Measurements from ENCODE around the gene HIC2. TPM values are rescaled to one million over a fixed set of nuclear protein-coding genes. Genes with fewer than 3 reads are reported as not detected.
"Not testable (repeated sequence)": the region's sequence is repeated elsewhere in the genome, so short reads cannot be mapped to it uniquely, and the experiment has no call there.

HIC2 gene
- total RNA-seq = 10 to 100 TPM in 1 of 3 donors, 1 to 10 TPM in 2; 6.3 to 10.2 (median 7.7) TPM
- 3.7 TPM for total RNA-seq (2013)

DNA sequence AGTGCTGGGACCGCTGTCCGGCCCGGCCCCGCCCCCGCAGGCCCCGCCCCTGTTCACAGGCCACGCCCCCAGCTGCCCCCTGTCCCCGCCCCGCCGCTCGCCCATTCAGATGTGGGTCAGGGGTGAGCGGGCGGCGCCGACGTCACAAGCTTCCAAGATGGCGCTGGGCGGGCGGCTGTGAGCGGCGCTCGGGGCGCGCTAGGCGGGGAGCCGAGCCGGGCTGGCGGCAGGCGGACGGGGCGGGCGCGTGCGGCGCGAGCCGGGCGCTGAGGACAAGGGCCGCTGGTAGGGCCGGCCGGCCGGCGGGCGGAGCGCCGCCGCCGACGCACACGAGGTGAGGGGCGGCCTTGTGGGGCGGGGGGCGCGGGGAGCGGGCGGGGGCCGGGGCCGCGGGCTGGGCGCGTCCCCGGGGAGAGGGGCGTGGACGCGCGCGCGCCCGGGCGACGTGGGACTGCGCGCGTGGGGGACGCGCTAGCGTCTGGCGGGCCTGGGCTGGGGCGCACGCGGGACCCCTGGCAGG lies at the start of gene HIC2:
TSS of gene HIC2 (plus strand) at position 145 of the 520 bp plus-strand sequence. CDS start 25,461 bp downstream, outside the sequence.
- H3K27ac ChIP-seq (ENCODE audit: low read length); H3K9me3 Mint-ChIP-seq; H3K27me3 Mint-ChIP-seq (ENCODE audit: low read depth in 2 of 2); H3K27ac Mint-ChIP-seq; H3K4me1 ChIP-seq (ENCODE audit: control insufficient read depth, insufficient read depth, low read length); H3K36me3 Mint-ChIP-seq; H3K4me1 Mint-ChIP-seq; intact Hi-C loops (cut with micrococcal nuclease); H3K4me3 ChIP-seq (ENCODE audit: low read length); H3K27me3 ChIP-seq (ENCODE audit: control insufficient read depth, insufficient read depth, low read length); H3K36me3 ChIP-seq (ENCODE audit: control insufficient read depth, insufficient read depth, low read length); H3K9me3 ChIP-seq (ENCODE audit: control insufficient read depth, insufficient read depth, low read length): not testable (repeated sequence)
- ATAC-seq (peak; percentile 89 to 96 (median 91)), DNase-seq (peak in 1 of 2 donors; percentile 45)
- peak within 1 kb of the TSS; percentile 25 for H3K4me3 Mint-ChIP-seq
- no CpG with 5 or more reads among the region's 81 CpGs for WGBS (ENCODE audit: insufficient coverage)

GRCh38 chr22:21368603-21369310 lies 48.4 kb upstream of the HIC2 start:
- H3K9me3 Mint-ChIP-seq; H3K27me3 ChIP-seq (ENCODE audit: control insufficient read depth, insufficient read depth, low read length); H3K4me3 Mint-ChIP-seq: not testable (repeated sequence)

DNA sequence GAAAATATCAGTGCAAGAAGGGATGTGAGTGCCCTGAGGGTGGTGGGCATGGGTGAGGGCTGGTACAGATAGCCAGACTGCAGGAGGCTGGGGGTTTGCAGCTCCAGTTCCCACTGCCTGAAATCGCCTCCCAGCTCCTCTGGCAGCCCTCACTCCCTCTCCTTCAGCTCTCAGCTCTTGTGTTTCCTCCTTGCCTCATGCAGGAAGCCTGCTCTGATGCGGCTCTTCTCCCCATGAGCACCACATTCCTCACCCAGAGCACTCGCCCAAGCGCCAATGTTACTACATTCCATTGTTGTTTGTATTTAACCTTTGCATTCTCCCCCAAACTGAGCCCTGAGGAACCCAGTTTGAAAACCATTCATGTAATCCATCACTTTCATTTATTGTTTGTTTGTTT lies 41.3 kb upstream of the HIC2 start:
- H3K36me3 Mint-ChIP-seq; H3K9me3 Mint-ChIP-seq; H3K4me3 Mint-ChIP-seq; DNase-seq; H3K36me3 ChIP-seq (ENCODE audit: control insufficient read depth, insufficient read depth, low read length); H3K4me1 ChIP-seq (ENCODE audit: control insufficient read depth, insufficient read depth, low read length); H3K27ac ChIP-seq (ENCODE audit: low read length); intact Hi-C loops (cut with micrococcal nuclease); H3K27ac Mint-ChIP-seq; H3K4me1 Mint-ChIP-seq; H3K9me3 ChIP-seq (ENCODE audit: control insufficient read depth, insufficient read depth, low read length); H3K4me3 ChIP-seq (ENCODE audit: low read length); ATAC-seq; H3K27me3 ChIP-seq (ENCODE audit: control insufficient read depth, insufficient read depth, low read length); H3K27me3 Mint-ChIP-seq (ENCODE audit: low read depth in 2 of 2): not testable (repeated sequence)
- WGBS (ENCODE audit: insufficient coverage) = no CpG with 5 or more reads among the region's 4 CpGs

More at GRCh38 chr22:21368603-21369310, 48.4 kb upstream of the HIC2 start:
- intact Hi-C loops (cut with micrococcal nuclease); H3K9me3 ChIP-seq (ENCODE audit: control insufficient read depth, insufficient read depth, low read length); H3K4me3 ChIP-seq (ENCODE audit: low read length); DNase-seq; H3K36me3 Mint-ChIP-seq; H3K4me1 ChIP-seq (ENCODE audit: control insufficient read depth, insufficient read depth, low read length); H3K27ac Mint-ChIP-seq; H3K36me3 ChIP-seq (ENCODE audit: control insufficient read depth, insufficient read depth, low read length); H3K27me3 Mint-ChIP-seq (ENCODE audit: low read depth in 2 of 2); H3K27ac ChIP-seq (ENCODE audit: low read length); H3K4me1 Mint-ChIP-seq; ATAC-seq: not testable (repeated sequence)
- WGBS (ENCODE audit: insufficient coverage) = 92% methylated on average over 3 of the region's 12 CpGs

DNA sequence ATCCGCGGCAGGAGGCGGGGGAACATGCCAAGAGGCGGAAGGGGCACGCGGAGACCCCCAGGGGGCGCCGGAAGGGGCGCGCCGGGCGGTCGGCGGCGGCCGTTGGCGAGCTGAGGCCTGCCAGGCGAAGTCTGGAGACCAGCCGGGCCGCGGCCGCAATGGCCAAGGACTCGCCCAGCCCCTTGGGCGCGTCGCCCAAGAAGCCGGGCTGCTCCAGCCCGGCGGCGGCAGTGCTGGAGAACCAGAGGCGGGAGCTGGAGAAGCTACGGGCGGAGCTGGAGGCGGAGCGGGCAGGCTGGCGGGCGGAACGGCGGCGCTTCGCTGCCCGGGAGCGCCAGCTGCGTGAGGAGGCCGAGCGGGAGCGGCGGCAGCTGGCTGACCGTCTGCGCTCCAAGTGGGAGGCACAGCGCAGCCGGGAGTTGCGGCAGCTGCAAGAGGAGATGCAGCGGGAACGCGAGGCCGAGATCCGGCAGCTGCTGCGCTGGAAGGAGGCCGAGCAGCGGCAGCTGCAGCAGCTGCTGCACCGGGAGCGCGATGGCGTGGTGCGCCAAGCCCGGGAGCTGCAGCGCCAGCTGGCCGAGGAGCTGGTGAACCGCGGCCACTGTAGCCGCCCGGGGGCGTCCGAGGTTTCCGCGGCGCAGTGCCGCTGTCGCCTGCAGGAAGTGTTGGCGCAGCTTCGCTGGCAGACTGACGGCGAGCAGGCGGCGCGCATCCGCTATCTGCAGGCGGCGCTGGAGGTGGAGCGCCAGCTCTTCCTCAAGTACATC lies 33.3 kb upstream of the HIC2 start, which contains the start of gene RIMBP3B:
TSS of gene RIMBP3B (plus strand) at position 51 of the 767 bp plus-strand sequence. CDS start at position 159, 108 bp downstream.
- peak; percentile 73 to 78 (median 74) for ATAC-seq
- H3K9me3 ChIP-seq (ENCODE audit: control insufficient read depth, insufficient read depth, low read length); H3K4me1 ChIP-seq (ENCODE audit: control insufficient read depth, insufficient read depth, low read length); intact Hi-C loops (cut with micrococcal nuclease); H3K4me3 Mint-ChIP-seq; H3K27me3 ChIP-seq (ENCODE audit: control insufficient read depth, insufficient read depth, low read length); H3K36me3 ChIP-seq (ENCODE audit: control insufficient read depth, insufficient read depth, low read length); H3K27ac ChIP-seq (ENCODE audit: low read length); H3K27me3 Mint-ChIP-seq (ENCODE audit: low read depth in 2 of 2); H3K4me1 Mint-ChIP-seq; H3K27ac Mint-ChIP-seq; H3K4me3 ChIP-seq (ENCODE audit: low read length); H3K36me3 Mint-ChIP-seq; H3K9me3 Mint-ChIP-seq; DNase-seq: not testable (repeated sequence)
- no CpG with 5 or more reads among the region's 91 CpGs for WGBS (ENCODE audit: insufficient coverage)

DNA sequence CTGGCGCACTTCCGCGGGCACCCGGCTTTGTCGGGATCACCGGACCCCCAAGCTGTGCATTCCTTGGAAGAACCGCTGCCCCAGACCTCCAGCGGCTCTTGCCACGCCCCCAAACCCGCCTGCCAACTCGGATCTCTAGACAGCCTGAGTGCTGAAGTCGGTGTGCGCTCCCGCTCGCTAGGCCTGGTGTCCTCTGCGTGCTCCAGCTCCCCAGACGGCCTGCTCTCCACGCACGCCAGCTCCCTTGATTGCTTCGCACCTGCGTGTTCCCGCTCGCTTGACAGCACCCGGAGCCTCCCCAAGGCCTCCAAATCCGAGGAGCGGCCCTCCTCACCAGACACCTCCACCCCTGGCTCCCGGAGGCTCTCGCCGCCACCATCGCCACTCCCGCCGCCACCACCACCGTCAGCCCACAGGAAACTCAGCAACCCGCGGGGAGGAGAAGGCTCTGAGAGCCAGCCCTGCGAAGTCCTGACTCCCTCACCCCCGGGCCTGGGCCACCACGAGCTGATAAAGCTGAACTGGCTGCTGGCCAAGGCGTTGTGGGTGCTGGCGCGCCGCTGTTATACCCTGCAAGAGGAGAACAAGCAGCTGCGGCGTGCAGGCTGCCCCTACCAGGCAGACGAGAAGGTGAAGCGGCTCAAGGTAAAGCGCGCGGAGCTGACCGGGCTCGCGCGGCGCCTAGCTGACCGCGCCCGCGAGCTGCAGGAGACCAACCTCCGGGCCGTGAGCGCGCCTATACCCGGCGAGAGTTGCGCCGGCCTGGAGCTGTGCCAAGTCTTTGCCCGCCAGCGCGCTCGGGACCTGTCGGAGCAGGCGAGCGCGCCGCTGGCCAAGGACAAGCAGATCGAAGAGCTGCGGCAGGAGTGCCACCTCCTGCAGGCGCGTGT lies 32.5 kb upstream of the HIC2 start:
- H3K4me3 Mint-ChIP-seq; H3K27me3 Mint-ChIP-seq (ENCODE audit: low read depth in 2 of 2); H3K27ac ChIP-seq (ENCODE audit: low read length); H3K36me3 ChIP-seq (ENCODE audit: control insufficient read depth, insufficient read depth, low read length); H3K4me3 ChIP-seq (ENCODE audit: low read length); H3K9me3 ChIP-seq (ENCODE audit: control insufficient read depth, insufficient read depth, low read length); DNase-seq; H3K4me1 ChIP-seq (ENCODE audit: control insufficient read depth, insufficient read depth, low read length); H3K9me3 Mint-ChIP-seq; intact Hi-C loops (cut with micrococcal nuclease); H3K27ac Mint-ChIP-seq; H3K4me1 Mint-ChIP-seq; H3K36me3 Mint-ChIP-seq; H3K27me3 ChIP-seq (ENCODE audit: control insufficient read depth, insufficient read depth, low read length): not testable (repeated sequence)
- ATAC-seq = peak; percentile 53 to 68 (median 63)
- no CpG with 5 or more reads among the region's 79 CpGs for WGBS (ENCODE audit: insufficient coverage)

- H3K4me3 ChIP-seq (ENCODE audit: low read length); DNase-seq; H3K36me3 ChIP-seq (ENCODE audit: control insufficient read depth, insufficient read depth, low read length); H3K27ac Mint-ChIP-seq; H3K4me1 Mint-ChIP-seq; H3K27ac ChIP-seq (ENCODE audit: low read length); H3K9me3 Mint-ChIP-seq; H3K9me3 ChIP-seq (ENCODE audit: control insufficient read depth, insufficient read depth, low read length); ATAC-seq; H3K27me3 Mint-ChIP-seq (ENCODE audit: low read depth in 2 of 2); H3K4me3 Mint-ChIP-seq; intact Hi-C loops (cut with micrococcal nuclease); H3K36me3 Mint-ChIP-seq; H3K4me1 ChIP-seq (ENCODE audit: control insufficient read depth, insufficient read depth, low read length); H3K27me3 ChIP-seq (ENCODE audit: control insufficient read depth, insufficient read depth, low read length): not testable (repeated sequence)
- WGBS (ENCODE audit: insufficient coverage) = no CpG with 5 or more reads among the region's 7 CpGs
Measured at GRCh38 chr22:21389480-21389879, 27.7 kb upstream of the HIC2 start.

DNA sequence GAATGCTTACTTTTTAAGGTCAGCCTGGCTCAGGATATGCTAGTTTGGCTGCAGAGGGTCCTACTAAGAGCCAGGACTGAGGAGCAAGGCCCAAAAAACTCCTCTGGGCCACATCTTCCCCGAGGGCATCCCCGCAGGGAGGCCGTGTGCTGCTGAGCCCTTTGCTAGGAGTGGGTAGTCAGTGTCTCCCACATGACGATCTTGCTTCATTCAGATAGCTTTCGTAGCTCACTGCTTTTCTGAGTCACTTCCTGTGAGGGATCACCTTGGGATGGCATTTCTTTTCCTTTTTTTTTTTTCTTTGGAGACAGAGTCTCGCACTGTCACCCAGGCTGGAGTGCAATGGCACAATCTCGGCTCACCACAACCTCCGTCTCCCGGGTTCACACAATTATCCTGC lies 27.2 kb upstream of the HIC2 start:
- intact Hi-C loops (cut with micrococcal nuclease); H3K27me3 ChIP-seq (ENCODE audit: control insufficient read depth, insufficient read depth, low read length); H3K36me3 ChIP-seq (ENCODE audit: control insufficient read depth, insufficient read depth, low read length); H3K27me3 Mint-ChIP-seq (ENCODE audit: low read depth in 2 of 2); H3K4me3 ChIP-seq (ENCODE audit: low read length); H3K27ac Mint-ChIP-seq; H3K9me3 ChIP-seq (ENCODE audit: control insufficient read depth, insufficient read depth, low read length); ATAC-seq; H3K4me1 ChIP-seq (ENCODE audit: control insufficient read depth, insufficient read depth, low read length); H3K9me3 Mint-ChIP-seq; DNase-seq; H3K36me3 Mint-ChIP-seq; H3K4me1 Mint-ChIP-seq; H3K27ac ChIP-seq (ENCODE audit: low read length); H3K4me3 Mint-ChIP-seq: not testable (repeated sequence)
- no CpG with 5 or more reads among the region's 9 CpGs for WGBS (ENCODE audit: insufficient coverage)
